ENCODE measurements around the gene DPY19L1.
"Not testable (repeated sequence)": the region's sequence is repeated elsewhere in the genome, so short reads cannot be mapped to it uniquely, and the experiment has no call there.

GRCh38 chr7:34984140-34984539 is 53.1 kb downstream of the DPY19L1 start:
- TF ChIP-seq STAT6 (CRISPR knock-in tag; conservative IDR thresholded peaks at IDR 0.05; ENCODE audit: low read depth); SP1 (CRISPR knock-in tag; conservative IDR thresholded peaks at IDR 0.05); CTCF (IDR thresholded peaks at IDR 0.05); MXD4 (CRISPR knock-in tag; IDR thresholded peaks at IDR 0.05; ENCODE audit: borderline replicate concordance); CREB1 (CRISPR knock-in tag; IDR thresholded peaks at IDR 0.05); KAT7 (CRISPR knock-in tag; IDR thresholded peaks at IDR 0.05; ENCODE audit: borderline replicate concordance); NR3C1 (CRISPR knock-in tag; conservative IDR thresholded peaks at IDR 0.05; ENCODE audit: low read depth); E2F1 (CRISPR knock-in tag; IDR thresholded peaks at IDR 0.05); NR1H2 (CRISPR knock-in tag; IDR thresholded peaks at IDR 0.05); ZBTB21 (CRISPR knock-in tag; IDR thresholded peaks at IDR 0.05; ENCODE audit: borderline replicate concordance): not testable (repeated sequence)
